Activated B cell treated with CpG ODN at 0.5 μM for 24 hours (primary cell): ENCODE results near the gene XYLT1. TPM values are rescaled to one million over a fixed set of nuclear protein-coding genes. Genes with fewer than 3 reads are reported as not detected.

ENCODE experiments used
- ATAC-seq: fragments of 200-7000 bp; cut with Tn5 transposase; one replicate; pipeline ENCODE4 v1.10.0; 2021; ENCODE audit warnings: low read depth, mild to moderate bottlenecking, moderate library complexity
- CTCF ChIA-PET: fragments of 350-600 bp; sonication (Branson Sonifier 250); formaldehyde crosslinking; loops from one replicate; lab custom pipeline; 2021; ENCODE audit warnings: antibody characterized with exemption; lab: Charles Lee
- POLR2A ChIA-PET: fragments of 350-600 bp; sonication (Branson Sonifier 250); formaldehyde crosslinking; loops from one replicate; lab custom pipeline; 2021; ENCODE audit warnings: antibody characterized with exemption; lab: Charles Lee
- DNase-seq: peaks from one replicate; pipeline ENCODE4 v3.0.0; 2022
- H3K27ac Mint-ChIP-seq: one replicate; pipeline ENCODE4 v1.8.0; 2020; ENCODE audit warnings: mixed read lengths
- H3K27me3 Mint-ChIP-seq: one replicate; pipeline ENCODE4 v1.8.0; 2021; ENCODE audit warnings: mixed read lengths
- H3K36me3 Mint-ChIP-seq: one replicate; pipeline ENCODE4 v1.8.0; 2021; ENCODE audit warnings: low read depth, mixed read lengths
- H3K4me1 Mint-ChIP-seq: one replicate; pipeline ENCODE4 v1.8.0; 2021; ENCODE audit warnings: mixed read lengths
- H3K4me3 Mint-ChIP-seq: one replicate; pipeline ENCODE4 v1.8.0; 2020; ENCODE audit warnings: mild to moderate bottlenecking, mixed read lengths
- H3K9me3 Mint-ChIP-seq: one replicate; pipeline ENCODE4 v1.8.0; 2020; ENCODE audit warnings: mixed read lengths
- CTCF ChIP-seq: fragments of 200-600 bp; IDR thresholded peaks from one replicate; pipeline ENCODE4 v1.8.0; 2022; ENCODE audit warnings: antibody characterized with exemption, mild to moderate bottlenecking
- intact Hi-C: fragments of 100-400 bp; cut with micrococcal nuclease; formaldehyde crosslinking; loops from one replicate; pipeline ENCODE4 v1.15.1; 2024
- total RNA-seq: library from RNA; stranded (reverse); gene quantifications from 2 replicates; pipeline ENCODE4 v1.2.3, GENCODE V29; 2022

XYLT1 gene
- total RNA-seq, 1 donor from 2014 or later = 17.0 TPM

GRCh38 chr16:17377360-17378324, 93.1 kb downstream of the XYLT1 start:
- CTCF ChIA-PET = interaction anchor here (0.7 to 3.4 kb wide), 12 partner anchors 8 to 291 kb away, joined by 3 to 16 read pairs (median 4); no protein-coding TSS in a partner anchor
- Mint-ChIP-seq H3K27ac (peak overlapping the region; percentile 88), H3K4me1 (peaks cover 78% of the 10 kb centered on the region), H3K36me3 (no peaks in the 10 kb centered on the region), H3K27me3 (no peaks in the 10 kb centered on the region), H3K4me3 (peak overlapping the region; percentile 56), H3K9me3 (no peaks in the 10 kb centered on the region)
- TF ChIP-seq CTCF = no peak
- peak; percentile 85 for ATAC-seq
- intact Hi-C loops = loop anchor here (1.0 to 10.0 kb wide), 11 partner anchors 8 to 353 kb away; no protein-coding TSS in a partner anchor
- POLR2A ChIA-PET = interaction anchor here (0.5 to 2.8 kb wide), 18 partner anchors 8 to 1432 kb away, joined by 3 to 31 read pairs (median 6); no protein-coding TSS in a partner anchor
- DNase-seq = no peak

DNA sequence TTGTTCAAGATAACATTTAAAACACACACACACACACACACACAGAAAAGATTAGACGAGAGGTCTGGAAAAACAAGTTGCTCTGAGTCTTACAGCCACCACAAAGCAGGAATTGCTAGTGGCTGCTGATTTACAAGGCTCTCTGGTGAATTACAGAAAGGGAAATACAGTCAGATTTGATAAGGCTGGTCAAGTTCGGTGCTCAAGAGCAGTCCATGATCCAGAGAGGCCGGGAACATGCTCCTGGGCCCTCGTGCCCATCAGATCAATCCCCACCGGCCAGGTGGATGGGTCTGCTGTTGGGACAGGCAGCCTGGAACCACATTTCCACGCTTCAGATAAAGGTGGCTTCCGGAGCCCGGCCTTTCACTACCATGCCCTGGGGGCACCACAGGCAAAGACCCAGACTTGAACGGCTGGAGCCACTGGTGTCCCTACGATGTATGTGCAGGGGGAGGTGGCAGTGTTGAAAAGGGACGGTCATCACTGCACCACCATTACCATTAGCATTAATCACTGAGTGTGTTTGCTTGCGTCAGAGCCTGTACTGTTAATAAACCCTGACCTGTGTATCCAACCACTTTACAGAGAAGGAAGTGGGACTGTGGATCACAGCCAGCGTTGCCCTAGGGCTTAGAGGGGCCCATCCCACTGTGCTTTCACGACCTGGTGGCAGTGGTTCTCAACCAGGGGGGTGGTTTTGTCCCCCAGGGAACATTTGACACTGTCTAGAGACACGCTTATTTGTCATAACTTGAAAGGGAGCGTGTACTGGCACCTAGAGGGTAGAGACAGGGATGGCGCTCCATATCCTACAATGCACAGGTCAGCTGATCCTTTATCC, 95.1 kb downstream of the XYLT1 start:
- DNase-seq (no peak), ATAC-seq (peak; percentile 65)
- H3K36me3 Mint-ChIP-seq = no peaks in the 10 kb centered on the region
- POLR2A ChIA-PET = interaction anchor here (0.7 to 2.8 kb wide), 5 partner anchors 33 to 189 kb away, joined by 3 to 29 read pairs (median 6); no protein-coding TSS in a partner anchor
- H3K27me3 Mint-ChIP-seq = no peaks in the 10 kb centered on the region
- no peak overlapping the region for H3K4me3 Mint-ChIP-seq
- H3K9me3 Mint-ChIP-seq = no peaks in the 10 kb centered on the region
- peaks cover 84% of the 10 kb centered on the region for H3K4me1 Mint-ChIP-seq
- CTCF ChIA-PET = interaction anchor here (0.6 to 3.4 kb wide), 5 partner anchors 10 to 97 kb away, joined by 3 to 16 read pairs (median 5); no protein-coding TSS in a partner anchor
- no peak for TF ChIP-seq CTCF
- H3K27ac Mint-ChIP-seq = peak overlapping the region; percentile 66
- intact Hi-C loops = loop anchor here (1.0 to 10.0 kb wide), 6 partner anchors 97 to 351 kb away; no protein-coding TSS in a partner anchor

DNA sequence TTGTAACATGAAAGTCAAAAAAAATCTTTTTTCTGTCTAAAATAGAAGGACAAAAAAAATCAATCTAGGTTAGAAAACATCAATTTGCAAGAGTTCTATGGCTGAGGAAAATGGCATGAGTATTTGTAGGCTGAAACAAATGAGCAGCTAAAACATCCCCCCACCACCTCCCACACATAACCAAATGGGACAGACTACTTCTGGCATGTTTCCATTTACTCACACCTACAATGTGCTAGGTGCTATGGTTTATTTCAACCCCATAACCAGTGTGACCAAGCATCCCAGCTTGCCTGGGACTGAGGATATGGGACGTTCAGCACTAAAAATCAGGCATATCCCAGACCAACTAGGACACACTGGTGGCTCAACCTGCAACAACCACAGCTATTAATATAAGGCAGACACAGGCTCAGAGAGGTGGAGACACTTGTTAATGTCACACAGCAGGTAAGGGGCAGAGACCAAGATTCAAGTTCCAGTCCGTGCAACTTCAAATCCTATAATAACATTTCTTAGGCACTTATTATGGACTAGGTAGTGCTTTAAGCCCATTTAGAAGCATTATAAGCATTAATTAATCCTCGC, 96.0 kb downstream of the XYLT1 start:
- H3K4me1 Mint-ChIP-seq = peaks cover 86% of the 10 kb centered on the region
- H3K4me3 Mint-ChIP-seq = no peak overlapping the region
- H3K27me3 Mint-ChIP-seq = no peaks in the 10 kb centered on the region
- H3K9me3 Mint-ChIP-seq = no peaks in the 10 kb centered on the region
- H3K36me3 Mint-ChIP-seq = no peaks in the 10 kb centered on the region
- ATAC-seq = no peak
- peak overlapping the region; percentile 66 for H3K27ac Mint-ChIP-seq
- DNase-seq = no peak
- ChIA-PET POLR2A (interaction anchor here (0.9 kb wide), 1 partner anchor 73 kb away, joined by 3 read pairs; no protein-coding TSS in a partner anchor), CTCF (interaction anchor here (1.1 to 2.0 kb wide), 2 partner anchors 9 to 96 kb away, joined by 5 to 6 read pairs; no protein-coding TSS in a partner anchor)
- TF ChIP-seq CTCF = no peak
- intact Hi-C loops = loop anchor here (5.0 to 10.0 kb wide), 3 partner anchors 117 to 350 kb away; no protein-coding TSS in a partner anchor

GRCh38 chr16:17373533-17373932, 97.2 kb downstream of the XYLT1 start:
- H3K27ac Mint-ChIP-seq = peak overlapping the region; percentile 18
- H3K4me1 Mint-ChIP-seq = peaks cover 86% of the 10 kb centered on the region
- no peaks in the 10 kb centered on the region for H3K9me3 Mint-ChIP-seq
- ATAC-seq (no peak), DNase-seq (no peak)
- CTCF ChIA-PET = interaction anchor here (2.2 kb wide), 1 partner anchor 72 kb away, joined by 5 read pairs; no protein-coding TSS in a partner anchor
- POLR2A ChIA-PET = no interaction called here
- no peaks in the 10 kb centered on the region for H3K27me3 Mint-ChIP-seq
- H3K4me3 Mint-ChIP-seq = no peak overlapping the region
- intact Hi-C loops = loop anchor here (10.0 kb wide), 1 partner anchor 349 kb away; no protein-coding TSS in a partner anchor
- TF ChIP-seq CTCF = no peak
- H3K36me3 Mint-ChIP-seq = no peaks in the 10 kb centered on the region
